ENCODE results near the gene PTPRK. TPM values are rescaled to one million over a fixed set of nuclear protein-coding genes. Genes with fewer than 3 reads are reported as not detected.

The PTPRK gene
- total RNA-seq, 4 donors from 2014 or later: 7.3 to 22.9 (median 13.0) TPM

GRCh38 chr6:128095362-128095761, 425.0 kb downstream of the PTPRK start:
- ATAC-seq: no peak
- Histone ChIP-seq H3K36me3 (no peaks in the 10 kb centered on the region), H3K9me3 (no peaks in the 10 kb centered on the region), H3K4me1 (no peaks in the 10 kb centered on the region), H3K27me3 (no peaks in the 10 kb centered on the region), H3K27ac (no peak overlapping the region), H3K4me3 (no peak overlapping the region)
- DNase-seq: no peak
- intact Hi-C loops (cut with DNase I; ENCODE audit: low total_unique reads) (no loop called here), in situ Hi-C loops (cut with MboI; ENCODE audit: low sequenced_read_pairs in 4 of 4) (no loop called here)
- TF ChIP-seq POLR2A (IDR thresholded peaks at IDR 0.05) (no peak), CTCF (IDR thresholded peaks at IDR 0.05 in 4 of 5, conservative IDR thresholded peaks at IDR 0.05 in 1 of 5) (no peak)

GRCh38 chr6:128079021-128079420, 441.4 kb downstream of the PTPRK start:
- no peak overlapping the region for H3K27ac ChIP-seq
- H3K36me3 ChIP-seq: peaks cover 0 to 4% of the 10 kb centered on the region in 2 donors
- DNase-seq (no peak), ATAC-seq (no peak)
- in situ Hi-C loops (cut with MboI; ENCODE audit: low sequenced_read_pairs in 4 of 4): no loop called here
- TF ChIP-seq POLR2A (IDR thresholded peaks at IDR 0.05): no peak
- no peak overlapping the region for H3K4me3 ChIP-seq
- intact Hi-C loops (cut with DNase I; ENCODE audit: low total_unique reads): no loop called here
- H3K27me3 ChIP-seq: no peaks in the 10 kb centered on the region
- H3K4me1 ChIP-seq: no peaks in the 10 kb centered on the region
- H3K9me3 ChIP-seq: no peaks in the 10 kb centered on the region

- no peak overlapping the region for H3K4me3 ChIP-seq
- intact Hi-C loops (cut with DNase I; ENCODE audit: low total_unique reads) (no loop called here), in situ Hi-C loops (cut with MboI; ENCODE audit: low sequenced_read_pairs in 4 of 4) (no loop called here)
- no peak for TF ChIP-seq POLR2A (IDR thresholded peaks at IDR 0.05)
- TF ChIP-seq CTCF (IDR thresholded peaks at IDR 0.05 in 4 of 5, conservative IDR thresholded peaks at IDR 0.05 in 1 of 5): no peak
- H3K36me3 ChIP-seq: peaks cover 0 to 4% of the 10 kb centered on the region in 2 donors
- H3K27me3 ChIP-seq: no peaks in the 10 kb centered on the region
- H3K27ac ChIP-seq: no peak overlapping the region
- no peaks in the 10 kb centered on the region for H3K9me3 ChIP-seq
- H3K4me1 ChIP-seq: no peaks in the 10 kb centered on the region
- DNase-seq (no peak), ATAC-seq (no peak)
Observed at GRCh38 chr6:128078276-128078675, 442.1 kb downstream of the PTPRK start.

- H3K4me1 ChIP-seq: no peaks in the 10 kb centered on the region
- H3K27me3 ChIP-seq: no peaks in the 10 kb centered on the region
- in situ Hi-C loops (cut with MboI; ENCODE audit: low sequenced_read_pairs in 4 of 4): no loop called here
- intact Hi-C loops (cut with DNase I; ENCODE audit: low total_unique reads): no loop called here
- no peaks in the 10 kb centered on the region for H3K9me3 ChIP-seq
- H3K4me3 ChIP-seq: no peak overlapping the region
- TF ChIP-seq CTCF (IDR thresholded peaks at IDR 0.05 in 4 of 5, conservative IDR thresholded peaks at IDR 0.05 in 1 of 5) (no peak), POLR2A (IDR thresholded peaks at IDR 0.05) (no peak)
- DNase-seq (no peak), ATAC-seq (no peak)
- peaks cover 0 to 4% of the 10 kb centered on the region in 2 donors for H3K36me3 ChIP-seq
- H3K27ac ChIP-seq: no peak overlapping the region
Observed at GRCh38 chr6:128076843-128077242, 443.6 kb downstream of the PTPRK start.

GRCh38 chr6:128074567-128074966, 445.8 kb downstream of the PTPRK start:
- intact Hi-C loops (cut with DNase I; ENCODE audit: low total_unique reads): no loop called here
- TF ChIP-seq POLR2A (IDR thresholded peaks at IDR 0.05): no peak
- TF ChIP-seq CTCF (IDR thresholded peaks at IDR 0.05 in 4 of 5, conservative IDR thresholded peaks at IDR 0.05 in 1 of 5): no peak
- DNase-seq: no peak
- no peak overlapping the region for H3K4me3 ChIP-seq
- no peak for ATAC-seq
- no peaks in the 10 kb centered on the region for H3K9me3 ChIP-seq
- peaks cover 0 to 4% of the 10 kb centered on the region in 2 donors for H3K36me3 ChIP-seq
- no peaks in the 10 kb centered on the region for H3K4me1 ChIP-seq
- H3K27ac ChIP-seq: no peak overlapping the region
- in situ Hi-C loops (cut with MboI; ENCODE audit: low sequenced_read_pairs in 4 of 4): no loop called here
- no peaks in the 10 kb centered on the region for H3K27me3 ChIP-seq
